AG10803 (cell line): Measurements from ENCODE around the gene CXCL16.

ENCODE experiments used
- DNase-seq: peaks from one replicate; pipeline ENCODE4 v3.0.0; 2010; ENCODE audit warnings: low read depth
- H3K4me3 ChIP-seq: 2 replicates; pipeline ENCODE4 v1.5.1; 2011; ENCODE audit warnings: mild to moderate bottlenecking, low read length, control low read depth
- CTCF ChIP-seq: conservative IDR thresholded peaks from 2 replicates; pipeline ENCODE4 v1.5.1; 2011; ENCODE audit warnings: mild to moderate bottlenecking, low read length, control low read depth, inconsistent platforms

Gene CXCL16

GRCh38 chr17:4785311-4786105, 45.8 kb upstream of the CXCL16 start:
- TF ChIP-seq CTCF: no peak
- peak overlapping the region; percentile 17 for H3K4me3 ChIP-seq
- DNase-seq: no peak

GRCh38 chr17:4782652-4783051, 42.9 kb upstream of the CXCL16 start:
- TF ChIP-seq CTCF: no peak
- no peak overlapping the region for H3K4me3 ChIP-seq
- no peak for DNase-seq

- TF ChIP-seq CTCF: no peak
- no peak overlapping the region for H3K4me3 ChIP-seq
- DNase-seq: no peak
Measured at GRCh38 chr17:4780325-4780955, 40.7 kb upstream of the CXCL16 start.

DNA sequence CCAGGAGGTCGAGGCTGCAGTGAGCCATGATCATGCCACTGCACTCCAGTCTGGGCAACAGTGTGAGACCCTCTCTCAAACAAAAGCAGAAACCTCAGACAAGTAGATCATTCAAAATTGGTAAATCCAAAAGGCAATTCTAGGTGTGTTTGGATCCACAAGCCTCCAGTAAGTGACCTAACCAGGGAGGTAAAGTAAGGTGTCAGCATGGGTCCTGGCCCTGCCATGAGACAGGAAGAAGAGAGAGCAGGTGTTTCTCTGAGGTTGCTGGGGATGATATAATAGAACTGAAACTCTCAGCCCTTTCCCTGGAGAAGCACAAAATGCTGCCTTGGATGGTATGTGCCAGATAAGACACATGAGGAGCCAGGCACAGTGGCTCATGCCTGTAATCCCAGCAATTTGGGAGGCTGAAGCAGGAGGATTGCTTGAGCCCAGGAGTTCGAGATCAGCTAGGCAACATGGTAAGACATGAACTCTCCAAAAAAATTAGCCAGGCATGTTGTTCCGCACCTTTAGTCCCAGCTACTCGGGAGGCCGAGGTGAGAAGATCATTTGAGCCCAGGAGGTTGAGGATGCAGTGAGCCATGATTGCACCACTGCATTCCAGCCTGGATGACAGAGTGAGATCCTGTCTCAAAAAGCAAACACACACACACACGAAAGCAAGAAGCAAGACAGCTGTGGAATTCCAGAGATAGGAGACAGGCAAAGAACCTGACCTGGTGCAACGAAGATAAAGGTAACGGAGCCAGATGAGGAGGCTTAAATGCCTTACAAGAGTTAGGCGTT, 38.4 kb upstream of the CXCL16 start:
- no peak for TF ChIP-seq CTCF
- H3K4me3 ChIP-seq: no peak overlapping the region
- DNase-seq: peak; percentile 17

- DNase-seq: no peak
- no peak for TF ChIP-seq CTCF
- no peak overlapping the region for H3K4me3 ChIP-seq
Measured at GRCh38 chr17:4772235-4772613, 32.5 kb upstream of the CXCL16 start.

- no peak for TF ChIP-seq CTCF
- DNase-seq: no peak
- no peak within 1 kb of the TSS for H3K4me3 ChIP-seq
Measured at GRCh38 chr17:4771519-4772234, 31.9 kb upstream of the CXCL16 start, which contains the start of gene TM4SF5. Gene TM4SF5 (plus strand): TSS chr17:4771886. CDS start chr17:4771923, 37 bp downstream.
